ENCODE measurements around the gene PTPN14.

Gene PTPN14

GRCh38 chr1:214454569-214455396 lies 96.6 kb downstream of the PTPN14 start:
- no peak for TF ChIP-seq CTCF (IDR thresholded peaks at IDR 0.05; ENCODE audit: low read depth, low read length)
- DNase-seq (ENCODE audit: low read depth in 2 of 2): peak; percentile 71 to 81
- H3K4me3 ChIP-seq (replicated peaks in 1 of 2; ENCODE audit: low read depth in 2 of 2, low read length in 2 of 2): no peak overlapping the region

GRCh38 chr1:214453109-214453722 lies 98.2 kb downstream of the PTPN14 start:
- DNase-seq (ENCODE audit: low read depth in 2 of 2): peak; percentile 60 to 87
- TF ChIP-seq CTCF (IDR thresholded peaks at IDR 0.05; ENCODE audit: low read depth, low read length): no peak
- H3K4me3 ChIP-seq (replicated peaks in 1 of 2; ENCODE audit: low read depth in 2 of 2, low read length in 2 of 2): no peak overlapping the region

- DNase-seq (ENCODE audit: low read depth in 2 of 2): no peak
- TF ChIP-seq CTCF (IDR thresholded peaks at IDR 0.05; ENCODE audit: low read depth, low read length): peak; percentile 15
- no peak overlapping the region for H3K4me3 ChIP-seq (replicated peaks in 1 of 2; ENCODE audit: low read depth in 2 of 2, low read length in 2 of 2)
Measured at GRCh38 chr1:214452152-214452784, 99.1 kb downstream of the PTPN14 start.

GRCh38 chr1:214451596-214451995 lies 99.8 kb downstream of the PTPN14 start:
- DNase-seq (ENCODE audit: low read depth in 2 of 2): peak in 1 of 2 donors; percentile 46
- TF ChIP-seq CTCF (IDR thresholded peaks at IDR 0.05; ENCODE audit: low read depth, low read length): no peak
- H3K4me3 ChIP-seq (replicated peaks in 1 of 2; ENCODE audit: low read depth in 2 of 2, low read length in 2 of 2): no peak overlapping the region

GRCh38 chr1:214449371-214449770 lies 102.0 kb downstream of the PTPN14 start:
- H3K4me3 ChIP-seq (replicated peaks in 1 of 2; ENCODE audit: low read depth in 2 of 2, low read length in 2 of 2): no peak overlapping the region
- no peak for TF ChIP-seq CTCF (IDR thresholded peaks at IDR 0.05; ENCODE audit: low read depth, low read length)
- no peak for DNase-seq (ENCODE audit: low read depth in 2 of 2)

- no peak overlapping the region for H3K4me3 ChIP-seq (replicated peaks in 1 of 2; ENCODE audit: low read depth in 2 of 2, low read length in 2 of 2)
- no peak for TF ChIP-seq CTCF (IDR thresholded peaks at IDR 0.05; ENCODE audit: low read depth, low read length)
- DNase-seq (ENCODE audit: low read depth in 2 of 2): no peak
Measured at GRCh38 chr1:214448536-214448935, 102.9 kb downstream of the PTPN14 start.

Measured in cardiac fibroblast (primary cell).